Effector memory CD8-positive, alpha-beta T cell (primary cell): ENCODE measurements around the gene PRICKLE4.

Experiments
- ATAC-seq: fragments of 150-1000 bp; cut with Tn5 transposase; replicated peaks from 2 replicates; pipeline ENCODE4 v1.10.0; 2021; ENCODE audit warnings: mild to moderate bottlenecking, moderate library complexity
- DNase-seq, 3 experiments: peaks; one replicate each; pipeline ENCODE4 v3.0.0; 2021
- H3K27ac Mint-ChIP-seq, 2 donors: one replicate each; pipeline ENCODE4 v1.8.0; 2022; ENCODE audit warnings: mild to moderate bottlenecking in 2 of 2, mixed read lengths in 2 of 2, moderate library complexity in 2 of 2
- H3K27me3 Mint-ChIP-seq, 2 donors: one replicate each; pipeline ENCODE4 v1.8.0; 2022; ENCODE audit warnings: mixed read lengths in 2 of 2
- H3K36me3 Mint-ChIP-seq: one replicate; pipeline ENCODE4 v1.8.0; 2022; ENCODE audit warnings: mild to moderate bottlenecking, moderate library complexity, mixed read lengths; ENCODE audit not compliant: insufficient read depth
- H3K4me1 Mint-ChIP-seq, 2 donors: one replicate each; pipeline ENCODE4 v1.8.0; 2022; ENCODE audit warnings: low read depth in 2 of 2, mixed read lengths in 2 of 2
- H3K4me3 Mint-ChIP-seq, 2 donors: one replicate each; pipeline ENCODE4 v1.8.0; 2022; ENCODE audit warnings: mild to moderate bottlenecking in 2 of 2, mixed read lengths in 2 of 2, moderate library complexity in 2 of 2
- H3K9me3 Mint-ChIP-seq, 2 donors: one replicate each; pipeline ENCODE4 v1.8.0; 2022; ENCODE audit warnings: mixed read lengths in 2 of 2

PRICKLE4 gene

DNA sequence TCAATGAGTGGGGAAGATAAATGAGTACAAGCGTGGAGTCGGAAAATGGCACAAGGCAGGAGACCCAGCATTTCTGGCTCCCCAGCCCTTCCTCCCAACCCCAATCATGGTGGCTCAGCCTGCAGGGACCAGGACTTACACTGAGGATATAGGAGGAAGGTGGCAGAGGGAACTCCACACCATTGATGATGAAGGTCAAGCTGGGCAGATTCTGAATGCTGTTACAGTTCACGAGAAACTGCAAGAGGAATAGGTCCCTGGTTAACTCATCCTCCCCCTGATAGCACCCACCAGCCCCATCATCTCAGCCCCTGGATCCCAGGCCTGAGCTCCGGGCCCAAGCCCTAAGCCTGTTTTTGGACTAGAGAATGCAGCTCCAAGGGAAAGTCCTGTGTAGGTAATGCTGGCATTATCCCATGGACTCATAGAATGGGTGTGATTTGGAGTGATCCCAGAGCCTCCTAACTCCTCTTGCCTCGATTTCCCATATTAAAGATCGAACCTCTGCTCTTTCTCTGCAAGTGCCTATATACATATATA lies 42.9 kb upstream of the PRICKLE4 start:
- Mint-ChIP-seq H3K9me3 (no peaks in the 10 kb centered on the region), H3K27me3 (peaks cover 0 to 5% of the 10 kb centered on the region in 2 donors), H3K36me3 (peaks cover 19% of the 10 kb centered on the region), H3K4me1 (peaks cover 5 to 13% of the 10 kb centered on the region in 2 donors), H3K27ac (no peak overlapping the region), H3K4me3 (no peak overlapping the region)
- no peak for ATAC-seq
- no peak for DNase-seq

DNA sequence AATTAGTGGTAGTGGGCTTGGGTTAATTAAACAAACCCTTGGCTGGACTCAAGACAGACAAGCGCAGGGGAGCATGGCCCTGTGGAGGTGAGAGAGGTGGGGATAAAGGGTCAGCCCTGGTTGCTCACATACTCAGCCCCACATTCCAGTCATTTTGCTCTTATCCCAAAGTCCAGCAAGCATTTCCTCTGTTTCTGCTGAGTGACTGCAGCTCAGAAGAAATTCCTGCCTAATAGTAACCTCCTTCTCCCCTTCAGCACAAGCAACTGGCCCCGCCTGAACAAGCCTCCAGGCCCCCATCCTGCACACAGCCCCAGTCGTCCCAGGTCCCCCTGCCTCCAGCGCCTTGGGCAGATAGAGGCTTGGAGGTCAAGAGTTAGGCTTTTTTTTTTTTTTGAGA lies 41.5 kb upstream of the PRICKLE4 start:
- peaks cover 0 to 5% of the 10 kb centered on the region in 2 donors for H3K27me3 Mint-ChIP-seq
- peaks cover 5% of the 10 kb centered on the region for H3K36me3 Mint-ChIP-seq
- no peak for DNase-seq
- no peak overlapping the region for H3K27ac Mint-ChIP-seq
- H3K4me1 Mint-ChIP-seq: peaks cover 0 to 3% of the 10 kb centered on the region in 2 donors
- no peaks in the 10 kb centered on the region for H3K9me3 Mint-ChIP-seq
- H3K4me3 Mint-ChIP-seq: no peak overlapping the region
- no peak for ATAC-seq

DNA sequence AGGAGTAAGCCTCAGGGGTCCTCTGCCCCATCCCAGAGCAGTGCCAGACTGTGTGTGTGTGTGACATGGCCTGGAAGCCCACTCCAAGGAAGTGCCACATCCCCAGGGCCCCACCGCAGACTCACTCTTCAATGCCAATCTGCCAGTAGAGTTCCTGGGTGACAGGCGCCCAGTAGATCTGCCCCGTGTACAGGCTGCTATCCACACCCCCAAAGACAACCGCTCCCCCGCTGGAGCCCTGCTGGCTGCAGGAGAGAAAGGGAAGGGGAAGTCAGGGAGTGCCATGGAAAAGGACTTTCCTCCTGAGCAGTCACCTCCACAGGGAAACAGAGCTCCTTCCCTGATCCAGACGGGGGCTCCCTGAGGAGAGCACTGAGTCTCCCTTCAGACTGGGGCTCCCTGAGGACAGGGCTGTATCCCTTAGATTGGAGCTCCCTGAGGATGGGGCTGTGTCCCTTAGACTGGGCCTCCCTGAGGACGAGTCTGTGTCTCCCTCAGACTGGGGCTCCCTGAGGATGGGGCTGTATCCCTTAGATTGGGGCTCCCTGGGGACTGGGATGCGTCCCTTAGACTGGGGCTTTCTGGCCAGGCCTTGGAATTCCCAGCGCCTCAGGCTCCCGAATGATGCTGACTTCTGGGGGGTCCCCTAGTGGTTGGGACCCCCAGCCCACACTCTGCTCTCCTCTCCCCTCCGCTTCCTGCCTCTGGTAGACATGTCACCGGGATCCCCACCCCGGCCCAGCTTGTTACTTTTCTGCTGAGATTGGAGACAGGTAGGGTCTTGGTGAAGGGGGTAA lies 40.0 kb upstream of the PRICKLE4 start:
- H3K9me3 Mint-ChIP-seq: no peaks in the 10 kb centered on the region
- no peak overlapping the region for H3K27ac Mint-ChIP-seq
- peaks cover 0 to 3% of the 10 kb centered on the region in 2 donors for H3K4me1 Mint-ChIP-seq
- ATAC-seq: no peak
- H3K4me3 Mint-ChIP-seq: no peak overlapping the region
- no peak for DNase-seq
- H3K36me3 Mint-ChIP-seq: peaks cover 1% of the 10 kb centered on the region
- H3K27me3 Mint-ChIP-seq: peaks cover 0 to 5% of the 10 kb centered on the region in 2 donors

DNA sequence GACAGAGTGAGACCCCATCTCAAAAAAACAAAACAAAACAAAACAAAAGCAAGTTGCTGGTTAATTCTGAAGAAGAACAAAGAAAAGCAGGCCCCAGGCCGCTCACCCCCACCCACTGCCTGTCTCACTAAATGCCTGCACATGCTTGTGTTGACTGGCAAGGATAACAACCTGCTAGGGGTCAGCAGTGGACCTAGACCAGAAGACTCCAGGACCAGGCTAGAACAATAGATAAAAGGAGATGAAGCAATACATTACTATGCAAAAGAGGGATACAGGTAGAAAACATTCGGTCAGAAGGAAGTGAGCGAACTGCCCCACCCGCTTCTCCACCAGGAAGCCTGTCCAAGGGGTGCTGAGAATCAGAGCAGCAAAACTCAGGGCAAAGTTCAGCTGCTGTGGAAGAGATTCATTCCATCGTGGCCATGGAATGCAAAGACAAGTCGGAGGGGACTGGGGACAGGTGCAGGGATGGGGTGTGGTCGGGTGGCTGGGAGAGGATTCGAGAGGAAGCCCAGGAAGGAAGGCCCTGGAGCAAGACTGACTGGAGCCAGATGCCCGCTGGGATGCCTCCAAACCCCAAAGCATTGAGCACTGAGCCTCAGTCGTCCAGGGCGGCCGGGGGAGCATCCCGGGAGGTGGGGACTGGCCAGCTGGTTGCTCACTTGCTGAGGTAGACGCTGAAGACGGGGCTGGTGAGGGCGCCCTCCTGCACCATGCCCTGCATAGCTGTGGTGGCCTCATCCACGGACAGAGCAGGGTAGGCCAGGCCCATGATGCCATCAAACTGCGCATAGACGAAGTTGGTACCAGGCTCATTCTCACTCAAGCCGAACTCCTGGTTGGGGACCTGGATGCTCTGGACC lies 38.7 kb upstream of the PRICKLE4 start:
- no peak overlapping the region for H3K4me3 Mint-ChIP-seq
- no peaks in the 10 kb centered on the region for H3K4me1 Mint-ChIP-seq
- DNase-seq (no peak), ATAC-seq (no peak)
- H3K36me3 Mint-ChIP-seq: peaks cover 2% of the 10 kb centered on the region
- H3K9me3 Mint-ChIP-seq: no peaks in the 10 kb centered on the region
- H3K27ac Mint-ChIP-seq: peak overlapping the region in 1 of 2 donors; percentile 49
- H3K27me3 Mint-ChIP-seq: peaks cover 0 to 5% of the 10 kb centered on the region in 2 donors

DNA sequence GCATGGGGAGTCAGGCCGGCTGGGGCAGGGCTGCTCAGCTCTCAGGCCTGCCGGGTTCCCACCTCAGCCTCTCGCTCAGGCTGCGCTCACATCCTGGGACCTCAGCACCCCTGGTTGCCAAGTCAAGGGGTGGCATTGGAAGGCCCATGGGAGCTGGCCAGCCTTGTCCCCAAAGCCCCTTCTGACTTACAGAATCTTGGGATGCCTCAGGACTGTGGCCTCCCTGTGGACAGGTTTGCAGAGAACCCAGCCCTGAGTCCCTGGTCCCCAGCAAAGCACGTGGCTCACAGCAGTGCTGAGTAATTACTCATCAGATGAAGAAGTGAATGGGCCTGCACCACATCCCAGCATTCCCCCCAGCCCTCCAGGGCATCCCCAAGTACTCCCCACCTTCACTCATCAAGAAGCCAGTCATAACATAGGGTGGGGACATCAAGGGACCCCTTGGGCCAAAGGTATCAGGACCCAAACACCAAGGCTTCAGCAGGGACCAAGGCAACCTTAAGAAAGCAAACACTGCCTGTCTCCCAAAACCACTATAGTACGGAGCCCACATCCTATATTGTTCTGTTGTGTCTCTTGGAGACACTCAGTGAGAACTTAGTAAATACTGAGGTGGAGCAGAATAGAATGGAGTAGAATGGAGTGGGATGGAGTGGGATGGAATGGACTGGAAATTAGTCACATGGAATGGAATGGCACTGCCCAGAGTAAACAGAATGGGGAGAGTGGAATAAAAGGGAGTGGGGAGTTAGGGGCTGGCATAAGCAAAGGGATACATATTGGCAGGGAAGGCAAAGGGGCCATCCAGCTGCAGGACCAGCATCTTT lies 37.0 kb upstream of the PRICKLE4 start:
- DNase-seq (no peak), ATAC-seq (no peak)
- H3K27ac Mint-ChIP-seq: no peak overlapping the region
- H3K27me3 Mint-ChIP-seq: peaks cover 5 to 10% of the 10 kb centered on the region in 2 donors
- H3K4me3 Mint-ChIP-seq: no peak overlapping the region
- no peaks in the 10 kb centered on the region for H3K9me3 Mint-ChIP-seq
- no peaks in the 10 kb centered on the region for H3K4me1 Mint-ChIP-seq
- peaks cover 2% of the 10 kb centered on the region for H3K36me3 Mint-ChIP-seq

- no peaks in the 10 kb centered on the region for H3K9me3 Mint-ChIP-seq
- no peak overlapping the region for H3K4me3 Mint-ChIP-seq
- H3K4me1 Mint-ChIP-seq: no peaks in the 10 kb centered on the region
- H3K36me3 Mint-ChIP-seq: peaks cover 2% of the 10 kb centered on the region
- H3K27ac Mint-ChIP-seq: no peak overlapping the region
- DNase-seq (no peak), ATAC-seq (no peak)
- peaks cover 5 to 12% of the 10 kb centered on the region in 2 donors for H3K27me3 Mint-ChIP-seq
Observed at GRCh38 chr6:41744236-41744787, 36.3 kb upstream of the PRICKLE4 start.

- Mint-ChIP-seq H3K36me3 (peaks cover 2% of the 10 kb centered on the region), H3K27me3 (peaks cover 0 to 24% of the 10 kb centered on the region in 2 donors), H3K4me3 (no peak overlapping the region), H3K9me3 (no peaks in the 10 kb centered on the region), H3K4me1 (no peaks in the 10 kb centered on the region), H3K27ac (no peak overlapping the region)
- DNase-seq (no peak), ATAC-seq (no peak)
Observed at GRCh38 chr6:41746107-41746506, 34.5 kb upstream of the PRICKLE4 start.

- H3K36me3 Mint-ChIP-seq: peaks cover 2% of the 10 kb centered on the region
- H3K27me3 Mint-ChIP-seq: peaks cover 0 to 24% of the 10 kb centered on the region in 2 donors
- H3K4me1 Mint-ChIP-seq: no peaks in the 10 kb centered on the region
- no peaks in the 10 kb centered on the region for H3K9me3 Mint-ChIP-seq
- H3K27ac Mint-ChIP-seq: no peak within 1 kb of the TSS
- DNase-seq (no peak), ATAC-seq (no peak)
- H3K4me3 Mint-ChIP-seq: no peak within 1 kb of the TSS
Observed at GRCh38 chr6:41747256-41748101, 33.1 kb upstream of the PRICKLE4 start, which contains the start of gene PGC. PGC (minus strand) TSS chr6:41747397; CDS start chr6:41747334, 63 bp downstream.

- ATAC-seq: no peak
- Mint-ChIP-seq H3K4me1 (no peaks in the 10 kb centered on the region), H3K27ac (no peak overlapping the region), H3K9me3 (no peaks in the 10 kb centered on the region), H3K27me3 (peaks cover 0 to 24% of the 10 kb centered on the region in 2 donors), H3K4me3 (no peak overlapping the region), H3K36me3 (peaks cover 2% of the 10 kb centered on the region)
- no peak for DNase-seq
Observed at GRCh38 chr6:41748102-41748477, 32.5 kb upstream of the PRICKLE4 start.

DNA sequence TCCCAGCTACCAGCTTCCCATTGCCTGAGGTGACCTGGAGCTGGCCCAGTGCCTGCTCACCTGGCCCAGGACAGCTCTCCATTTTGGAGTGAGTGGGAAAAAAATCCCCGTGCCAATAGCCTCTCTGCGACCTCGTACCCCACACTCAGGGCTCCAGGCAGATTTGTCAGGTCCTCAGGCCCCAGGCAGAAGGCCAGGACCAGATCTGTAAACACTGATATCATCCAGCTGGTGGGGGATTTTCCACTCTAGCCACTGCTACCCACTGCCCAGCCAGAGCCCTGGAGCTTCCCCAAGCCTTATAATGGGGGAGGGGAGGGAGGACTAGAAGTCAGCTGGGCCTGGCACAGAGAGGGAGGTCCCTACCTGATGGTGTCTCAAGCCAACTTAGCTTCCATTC lies 32.0 kb upstream of the PRICKLE4 start:
- ATAC-seq (no peak), DNase-seq (no peak)
- H3K9me3 Mint-ChIP-seq: no peaks in the 10 kb centered on the region
- peaks cover 0 to 29% of the 10 kb centered on the region in 2 donors for H3K27me3 Mint-ChIP-seq
- H3K36me3 Mint-ChIP-seq: peaks cover 2% of the 10 kb centered on the region
- no peak overlapping the region for H3K4me3 Mint-ChIP-seq
- no peak overlapping the region for H3K27ac Mint-ChIP-seq
- H3K4me1 Mint-ChIP-seq: no peaks in the 10 kb centered on the region

DNA sequence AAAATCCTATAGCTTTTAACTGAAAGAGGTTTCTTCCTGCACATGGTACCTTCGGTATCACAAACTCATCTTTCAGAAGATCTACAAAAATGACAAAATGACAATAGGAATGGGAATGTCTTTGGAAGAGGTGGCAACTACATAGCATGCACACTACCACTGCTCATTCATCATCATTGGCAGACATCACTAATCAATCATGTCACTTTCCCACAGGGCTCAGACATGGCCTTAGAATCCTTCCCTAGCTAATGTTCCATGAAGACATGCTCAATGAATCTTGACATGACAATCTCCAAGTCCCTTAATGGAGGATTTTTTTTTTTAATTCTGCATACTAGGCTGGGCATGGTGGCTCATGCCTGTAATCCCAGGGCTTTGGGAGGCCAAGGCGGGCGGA lies 30.2 kb upstream of the PRICKLE4 start:
- no peaks in the 10 kb centered on the region for H3K4me1 Mint-ChIP-seq
- H3K9me3 Mint-ChIP-seq: no peaks in the 10 kb centered on the region
- DNase-seq (no peak), ATAC-seq (no peak)
- H3K27me3 Mint-ChIP-seq: peaks cover 0 to 47% of the 10 kb centered on the region in 2 donors
- H3K36me3 Mint-ChIP-seq: peaks cover 2% of the 10 kb centered on the region
- H3K4me3 Mint-ChIP-seq: no peak overlapping the region
- H3K27ac Mint-ChIP-seq: no peak overlapping the region

GRCh38 chr6:41755895-41756294 lies 24.7 kb upstream of the PRICKLE4 start:
- peaks cover 3% of the 10 kb centered on the region for H3K36me3 Mint-ChIP-seq
- no peak for DNase-seq
- H3K27ac Mint-ChIP-seq: no peak overlapping the region
- no peaks in the 10 kb centered on the region for H3K4me1 Mint-ChIP-seq
- H3K9me3 Mint-ChIP-seq: no peaks in the 10 kb centered on the region
- H3K4me3 Mint-ChIP-seq: no peak overlapping the region
- ATAC-seq: no peak
- peaks cover 0 to 36% of the 10 kb centered on the region in 2 donors for H3K27me3 Mint-ChIP-seq
